Right atrium auricular region (tissue), 2 donors: ENCODE results near the gene CCDC12. TPM values are rescaled to one million over a fixed set of nuclear protein-coding genes. Genes with fewer than 3 reads are reported as not detected.

ENCODE experiments used
- DNase-seq: peaks from one replicate; pipeline ENCODE4 v3.0.0-alpha.2; 2019; ENCODE audit warnings: low spot score
- H3K27ac ChIP-seq, 2 donors: fragments of 200-600 bp; sonication (generic); 1 replicate in 1 of 2; 2 replicates in 1 of 2; pipeline ENCODE4 v1.5.1; 2016 to 2019
- H3K27me3 ChIP-seq, 2 donors: fragments of 200-600 bp; sonication (generic); one replicate each; pipeline versions ENCODE4 v1.5.1 to v1.6.0; 2017 to 2019
- H3K36me3 ChIP-seq: fragments of 200-600 bp; sonication (generic); one replicate; pipeline ENCODE4 v1.5.1; 2016
- H3K4me1 ChIP-seq, 2 donors: fragments of 200-600 bp; sonication (generic); one replicate each; pipeline versions ENCODE4 v1.5.1 to v1.6.0; 2017 to 2019
- H3K4me3 ChIP-seq, 2 donors: fragments of 200-600 bp; sonication (generic); 1 replicate in 1 of 2; 2 replicates in 1 of 2; pipeline ENCODE4 v1.5.1; 2017 to 2019; ENCODE audit warnings: mild to moderate bottlenecking in 1 of 2, moderate library complexity in 1 of 2
- H3K9me3 ChIP-seq, 2 donors: fragments of 200-600 bp; sonication (generic); one replicate each; pipeline ENCODE4 v1.5.1; 2019
- CTCF ChIP-seq, 2 donors: fragments of 200-600 bp; sonication (generic); IDR thresholded peaks; one replicate each; pipeline ENCODE4 v1.5.1; 2019; ENCODE audit warnings: antibody characterized with exemption in 2 of 2
- total RNA-seq, 2 donors: library from RNA; depleted of rRNA; stranded (reverse); fragments of >200 nt; gene quantifications; one replicate each; pipeline ENCODE4 v1.1.0, GENCODE V29; 2016

CCDC12 gene
- total RNA-seq, 2 donors from 2014 or later = 27.5 to 38.6 TPM

- no peaks in the 10 kb centered on the region for H3K9me3 ChIP-seq
- H3K36me3 ChIP-seq = no peaks in the 10 kb centered on the region
- no peak for DNase-seq
- no peak for TF ChIP-seq CTCF (IDR thresholded peaks at IDR 0.05)
- no peak overlapping the region for H3K4me3 ChIP-seq
- H3K27me3 ChIP-seq = no peaks in the 10 kb centered on the region
- H3K4me1 ChIP-seq = peaks cover 0 to 20% of the 10 kb centered on the region in 2 donors
- H3K27ac ChIP-seq = no peak overlapping the region
These were observed 15.0 kb upstream of the CCDC12 start for GRCh38 chr3:46991406-46992165.

DNA sequence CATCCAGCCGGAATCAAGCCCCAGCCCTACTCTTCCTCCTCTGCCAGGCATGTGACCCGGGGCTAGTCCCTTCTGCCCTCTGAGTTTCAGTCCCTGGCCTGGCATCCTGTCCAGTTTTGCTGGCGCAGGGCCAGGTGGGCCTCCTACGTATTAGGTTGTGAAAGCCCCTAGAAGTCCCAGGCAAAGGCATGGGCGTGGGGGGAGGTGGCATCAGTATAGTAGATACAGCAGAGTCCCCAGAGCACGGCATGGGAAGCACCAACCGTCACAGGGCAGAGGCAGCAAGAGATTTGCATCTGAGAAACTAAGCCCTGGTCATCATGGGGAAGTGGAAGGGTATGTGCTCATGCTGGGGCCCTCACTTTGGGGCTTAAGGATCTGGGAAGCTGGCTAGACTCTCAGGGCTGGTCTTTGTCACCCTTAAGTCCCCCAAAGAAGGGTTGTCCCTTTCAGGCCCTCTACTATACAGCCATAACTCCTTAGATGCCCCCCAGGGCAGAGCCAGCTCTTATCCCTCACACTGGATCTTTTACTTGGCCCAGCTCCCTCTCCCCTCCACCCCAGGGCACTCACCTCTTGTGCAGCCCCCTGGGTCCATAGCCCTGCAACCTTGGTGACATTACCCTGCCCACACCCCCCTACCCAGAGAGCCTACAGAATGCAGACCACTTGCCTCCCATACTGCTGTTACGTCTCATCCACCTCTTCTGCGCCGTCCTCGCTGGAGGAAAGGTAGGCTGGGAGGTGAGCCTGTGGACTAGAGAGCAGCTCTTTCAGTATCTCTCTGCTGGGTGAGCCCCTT is 14.2 kb upstream of the CCDC12 start:
- H3K9me3 ChIP-seq = no peaks in the 10 kb centered on the region
- no peaks in the 10 kb centered on the region for H3K27me3 ChIP-seq
- H3K4me3 ChIP-seq = no peak overlapping the region
- TF ChIP-seq CTCF (IDR thresholded peaks at IDR 0.05) = no peak
- no peaks in the 10 kb centered on the region for H3K36me3 ChIP-seq
- H3K27ac ChIP-seq = no peak overlapping the region
- peaks cover 0 to 23% of the 10 kb centered on the region in 2 donors for H3K4me1 ChIP-seq
- DNase-seq = no peak

GRCh38 chr3:46989146-46989810 is 12.7 kb upstream of the CCDC12 start:
- H3K4me1 ChIP-seq = peaks cover 0 to 23% of the 10 kb centered on the region in 2 donors
- no peaks in the 10 kb centered on the region for H3K36me3 ChIP-seq
- TF ChIP-seq CTCF (IDR thresholded peaks at IDR 0.05) = no peak
- DNase-seq = no peak
- no peaks in the 10 kb centered on the region for H3K9me3 ChIP-seq
- no peak overlapping the region for H3K27ac ChIP-seq
- H3K27me3 ChIP-seq = no peaks in the 10 kb centered on the region
- H3K4me3 ChIP-seq = no peak overlapping the region

GRCh38 chr3:46988616-46989015 is 12.1 kb upstream of the CCDC12 start:
- no peak for TF ChIP-seq CTCF (IDR thresholded peaks at IDR 0.05)
- H3K27ac ChIP-seq = peak overlapping the region in 1 of 2 donors; percentile 21
- H3K27me3 ChIP-seq = no peaks in the 10 kb centered on the region
- no peaks in the 10 kb centered on the region for H3K36me3 ChIP-seq
- no peak overlapping the region for H3K4me3 ChIP-seq
- no peaks in the 10 kb centered on the region for H3K9me3 ChIP-seq
- no peak for DNase-seq
- H3K4me1 ChIP-seq = peaks cover 0 to 23% of the 10 kb centered on the region in 2 donors

- Histone ChIP-seq H3K27me3 (no peaks in the 10 kb centered on the region), H3K9me3 (no peaks in the 10 kb centered on the region), H3K36me3 (no peaks in the 10 kb centered on the region), H3K27ac (peak overlapping the region; percentile 21 to 22), H3K4me1 (peaks cover 0 to 23% of the 10 kb centered on the region in 2 donors), H3K4me3 (no peak overlapping the region)
- no peak for DNase-seq
- TF ChIP-seq CTCF (IDR thresholded peaks at IDR 0.05) = no peak
These were observed 11.3 kb upstream of the CCDC12 start for GRCh38 chr3:46987743-46988401.
